ENCODE results near the gene SKA2. TPM values are rescaled to one million over a fixed set of nuclear protein-coding genes. Genes with fewer than 3 reads are reported as not detected.

The SKA2 gene
- total RNA-seq, 1 donor from 2014 or later: 34.0 TPM

Small RNA genes lying within 50 kb of the gene (microRNA-seq; reads per million reads assigned to microRNA genes)
- 26.1 reads per million, percentile 35 among the genes with 10 or more reads in this experiment for gene MIR301A
- 714 reads per million, percentile 79 among the genes with 10 or more reads in this experiment for gene MIR454

Other genes starting within 250 kb of the SKA2 start
- gene TRIM37, start 48.3 kb downstream of the SKA2 start, total RNA-seq: 23.1 TPM
- gene PRR11, start 560 bp upstream of the SKA2 start, total RNA-seq: 2.6 TPM
- 10.8 TPM for gene SMG8, start 54.8 kb upstream of the SKA2 start, total RNA-seq
- gene GDPD1, start 65.3 kb upstream of the SKA2 start, total RNA-seq: 4.1 TPM
- gene YPEL2, start 176.5 kb upstream of the SKA2 start, total RNA-seq: 55.1 TPM

All from sciatic nerve (tissue), 1 donor.